Measurements from ENCODE around the gene EME2. TPM values are rescaled to one million over a fixed set of nuclear protein-coding genes. Genes with fewer than 3 reads are reported as not detected.
A peak's percentile ranks its signal among the peaks of the same experiment; 100 is the strongest.

Gene EME2
- polyA plus RNA-seq, 4 donors = 6.7 to 10.7 (median 8.6) TPM

GRCh38 chr16:1766231-1766630, 6.4 kb upstream of the EME2 start:
- no peak for DNase-seq (ENCODE audit: low read depth in 4 of 4, low spot score in 3 of 4)

DNA sequence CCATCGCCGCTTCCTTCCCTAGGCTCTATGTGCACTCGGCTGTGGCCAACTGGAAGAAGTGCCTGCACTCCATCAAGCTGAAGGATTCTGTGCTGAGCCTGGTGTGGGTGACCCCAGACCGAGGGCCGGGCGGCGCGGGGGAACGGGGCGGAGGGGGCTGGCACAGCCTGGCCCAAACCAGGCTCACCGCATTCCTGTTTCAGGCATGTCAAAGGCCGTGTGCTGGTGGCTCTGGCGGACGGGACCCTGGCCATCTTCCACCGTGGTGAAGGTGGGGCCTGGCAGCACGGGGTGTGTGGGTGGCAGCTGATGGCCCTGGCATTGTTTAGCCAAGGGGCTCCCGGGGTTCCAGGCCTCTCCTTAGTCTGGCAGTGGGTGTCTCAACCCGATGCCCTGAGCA, 5.9 kb upstream of the EME2 start:
- no peak for DNase-seq (ENCODE audit: low read depth in 4 of 4, low spot score in 3 of 4)

- no peak for DNase-seq (ENCODE audit: low read depth in 4 of 4, low spot score in 3 of 4)
Measured at GRCh38 chr16:1767116-1767994, 5.3 kb upstream of the EME2 start.

GRCh38 chr16:1768061-1768766, 4.4 kb upstream of the EME2 start:
- DNase-seq (ENCODE audit: low read depth in 4 of 4, low spot score in 3 of 4) = no peak

GRCh38 chr16:1768767-1769401, 3.7 kb upstream of the EME2 start:
- no peak for DNase-seq (ENCODE audit: low read depth in 4 of 4, low spot score in 3 of 4)

- no peak for DNase-seq (ENCODE audit: low read depth in 4 of 4, low spot score in 3 of 4)
Measured at GRCh38 chr16:1769402-1770300, 3.0 kb upstream of the EME2 start.

DNA sequence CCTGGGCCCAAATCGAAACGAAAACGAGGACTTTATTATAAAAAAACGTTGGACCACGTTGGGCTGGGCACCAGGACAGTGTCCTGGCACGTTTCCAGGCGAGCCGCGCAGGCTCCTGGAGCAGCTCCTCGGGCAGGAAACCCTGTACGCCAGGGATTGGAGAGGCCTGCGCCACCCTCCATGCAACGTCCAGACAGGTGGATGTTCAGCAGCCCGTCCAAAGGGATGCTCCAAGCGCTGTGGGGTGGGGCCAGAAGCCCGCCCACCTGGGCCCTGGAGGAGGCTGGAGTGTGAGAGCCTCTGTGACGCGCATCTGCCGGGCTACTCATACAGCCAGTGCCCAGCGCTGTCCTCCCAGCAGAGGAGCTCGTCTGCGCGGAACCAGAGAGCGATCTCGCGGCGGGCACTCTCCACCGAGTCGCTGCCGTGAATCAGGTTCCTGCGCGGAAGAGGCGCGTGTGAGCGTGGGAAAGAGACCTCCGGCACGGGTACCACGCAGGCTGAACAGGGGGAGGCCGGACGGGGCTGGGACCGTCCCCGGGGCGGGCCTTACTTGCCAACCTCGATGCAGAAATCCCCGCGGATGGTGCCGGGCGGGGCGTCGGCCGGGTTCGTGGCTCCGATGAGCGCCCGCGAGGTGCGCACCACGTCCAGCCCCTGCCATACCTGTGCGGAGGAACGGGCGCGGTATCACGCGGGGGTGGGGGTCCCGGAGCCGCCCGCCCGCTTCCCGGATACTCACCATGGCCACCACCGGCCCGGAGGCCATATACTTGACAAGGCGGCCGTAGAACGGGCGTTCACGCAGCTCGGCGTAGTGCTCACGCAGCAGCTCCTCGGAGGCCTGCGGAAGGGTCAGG, 2.1 kb upstream of the EME2 start:
- no peak for DNase-seq (ENCODE audit: low read depth in 4 of 4, low spot score in 3 of 4)

GRCh38 chr16:1771188-1771863, 1.3 kb upstream of the EME2 start, which contains the start of gene NME3:
NME3 (minus strand) TSS chr16:1771543; CDS start chr16:1771534, 9 bp downstream.
- no peak for DNase-seq (ENCODE audit: low read depth in 4 of 4, low spot score in 3 of 4)

DNA sequence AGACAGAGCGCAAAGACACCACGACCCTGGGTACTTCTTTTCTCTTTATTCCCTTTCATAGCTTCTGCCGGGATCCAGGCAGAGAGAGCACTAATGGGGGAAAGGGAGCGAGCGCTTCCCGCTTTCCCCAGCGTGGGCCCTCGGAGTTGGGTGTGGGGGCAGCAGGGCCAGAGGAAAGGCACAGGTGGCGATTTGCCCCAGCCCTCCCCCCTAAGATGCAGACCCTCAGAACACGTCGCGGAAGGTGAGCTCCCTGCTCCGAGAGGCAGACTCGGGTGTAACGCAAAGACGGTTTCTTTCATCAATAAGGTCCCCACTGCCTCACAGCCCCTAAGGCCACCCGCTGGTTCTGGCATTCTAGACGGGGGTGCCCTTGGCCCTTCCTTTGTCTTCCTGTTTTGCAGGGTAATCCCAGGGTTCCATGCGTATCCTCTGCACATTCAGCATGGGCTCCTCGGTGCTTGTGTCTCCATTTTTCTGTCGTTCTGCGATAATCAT, 697 bp upstream of the EME2 start:
- DNase-seq (ENCODE audit: low read depth in 4 of 4, low spot score in 3 of 4) = no peak

- peak; percentile 77 to 80 (median 78) for DNase-seq (ENCODE audit: low read depth in 4 of 4, low spot score in 3 of 4)
Measured at GRCh38 chr16:1772908-1773702, 495 bp downstream of the EME2 start, which contains the start of gene MRPS34. MRPS34 (minus strand) TSS chr16:1773134; CDS start chr16:1773119, 15 bp downstream.

DNA sequence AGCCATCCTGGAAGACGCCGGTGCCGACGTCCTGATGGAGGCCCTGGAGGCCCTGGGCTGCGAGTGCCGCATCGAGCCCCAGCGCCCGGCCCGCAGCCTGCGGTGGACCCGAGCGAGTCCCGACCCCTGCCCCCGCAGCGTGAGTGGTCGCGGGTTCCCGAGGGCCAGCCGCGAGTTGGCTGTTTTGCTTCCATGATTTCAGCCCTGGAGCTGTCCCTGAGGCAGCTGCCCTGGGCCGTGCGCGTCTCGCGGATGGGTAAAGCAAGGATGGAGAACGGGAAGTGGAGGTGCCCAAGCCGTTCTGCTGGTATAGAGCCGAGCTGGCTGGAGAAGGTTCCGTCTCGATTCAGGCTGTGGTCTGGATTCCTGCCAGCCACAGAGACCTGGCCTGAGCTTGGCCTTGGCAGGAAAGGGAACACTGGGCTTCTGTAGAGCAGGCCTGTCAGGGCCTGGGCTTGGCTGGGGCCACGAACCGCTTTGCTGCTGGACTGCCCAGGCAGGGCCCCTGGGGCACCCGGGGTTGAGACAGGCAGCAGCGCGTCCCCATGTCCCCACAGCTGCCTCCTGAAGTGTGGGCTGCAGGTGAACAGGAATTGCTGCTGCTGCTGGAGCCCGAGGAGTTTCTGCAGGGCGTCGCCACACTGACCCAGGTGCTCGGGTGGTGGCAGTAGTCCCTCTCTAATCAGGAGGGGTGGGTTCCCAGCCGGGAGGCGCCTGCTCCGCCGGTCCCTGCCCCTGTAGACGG, 1.3 kb downstream of the EME2 start:
- DNase-seq (ENCODE audit: low read depth in 4 of 4, low spot score in 3 of 4) = no peak

DNA sequence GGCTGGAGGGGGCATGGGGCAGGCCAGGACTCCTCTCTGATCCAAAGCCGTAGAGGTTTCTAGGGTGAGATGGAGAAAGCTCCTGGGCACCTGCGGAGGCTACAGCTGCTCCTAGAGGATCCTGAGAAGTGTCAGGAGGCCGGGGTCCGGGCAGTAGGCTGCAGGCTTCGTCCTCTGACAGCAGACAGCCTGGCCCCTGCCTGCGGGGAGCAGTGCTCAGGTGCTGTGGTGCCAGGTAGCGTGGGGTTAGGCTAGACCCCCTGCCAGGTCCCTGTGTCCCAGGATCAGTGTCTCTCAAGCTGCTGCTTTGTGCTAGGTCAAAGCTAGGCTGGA, 1.8 kb downstream of the EME2 start:
- no peak for DNase-seq (ENCODE audit: low read depth in 4 of 4, low spot score in 3 of 4)

GRCh38 chr16:1775006-1775845, 2.6 kb downstream of the EME2 start:
- DNase-seq (ENCODE audit: low read depth in 4 of 4, low spot score in 3 of 4) = no peak

- no peak for DNase-seq (ENCODE audit: low read depth in 4 of 4, low spot score in 3 of 4)
Measured at GRCh38 chr16:1775846-1776671, 3.4 kb downstream of the EME2 start.

DNA sequence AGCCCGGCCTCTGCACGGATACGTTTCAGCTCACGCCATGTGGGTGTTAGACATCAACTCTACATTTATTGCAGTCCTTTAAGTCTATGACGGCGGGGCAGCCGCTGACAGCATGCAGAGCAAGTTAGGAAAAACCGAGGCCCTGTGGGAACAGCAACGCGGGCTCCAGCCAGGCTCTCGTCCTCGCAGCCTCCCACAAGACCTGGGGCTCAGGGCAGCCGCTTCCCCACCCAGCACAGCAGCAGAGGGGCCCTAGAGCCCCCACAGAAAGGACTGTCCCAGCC, 4.0 kb downstream of the EME2 start:
- DNase-seq (ENCODE audit: low read depth in 4 of 4, low spot score in 3 of 4) = no peak

DNA sequence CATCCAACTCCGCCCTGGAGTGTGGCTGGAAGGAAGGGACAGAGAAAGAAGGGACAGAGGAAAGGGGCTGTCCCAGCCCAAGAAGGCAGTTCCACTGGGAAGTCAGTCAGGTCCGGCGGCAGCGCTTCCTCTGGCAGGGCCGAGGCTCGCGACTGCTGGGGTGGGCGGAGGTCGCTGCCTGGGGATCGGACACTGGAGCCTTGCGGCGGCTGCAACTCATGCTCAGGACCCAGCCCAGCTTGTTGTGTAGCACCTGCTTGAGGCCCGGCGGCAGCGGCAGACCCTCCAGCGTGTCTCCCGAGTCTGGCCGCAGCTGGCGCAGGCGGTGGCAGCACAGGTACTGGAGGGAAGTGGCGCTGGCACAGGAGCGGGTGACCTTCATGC, 4.4 kb downstream of the EME2 start:
- no peak for DNase-seq (ENCODE audit: low read depth in 4 of 4, low spot score in 3 of 4)
